ENCODE measurements around the gene HSPA4.
A peak's percentile ranks its signal among the peaks of the same experiment; 100 is the strongest.
"Not testable (repeated sequence)": the region's sequence is repeated elsewhere in the genome, so short reads cannot be mapped to it uniquely, and the experiment has no call there.

Gene HSPA4

GRCh38 chr5:133051061-133051541 is 712 bp upstream of the HSPA4 start:
- DNase-seq = no peak

GRCh38 chr5:133052317-133053175 is 733 bp downstream of the HSPA4 start:
- DNase-seq = peak; percentile 82

GRCh38 chr5:133053448-133053847 is 1.6 kb downstream of the HSPA4 start:
- no peak for DNase-seq

DNA sequence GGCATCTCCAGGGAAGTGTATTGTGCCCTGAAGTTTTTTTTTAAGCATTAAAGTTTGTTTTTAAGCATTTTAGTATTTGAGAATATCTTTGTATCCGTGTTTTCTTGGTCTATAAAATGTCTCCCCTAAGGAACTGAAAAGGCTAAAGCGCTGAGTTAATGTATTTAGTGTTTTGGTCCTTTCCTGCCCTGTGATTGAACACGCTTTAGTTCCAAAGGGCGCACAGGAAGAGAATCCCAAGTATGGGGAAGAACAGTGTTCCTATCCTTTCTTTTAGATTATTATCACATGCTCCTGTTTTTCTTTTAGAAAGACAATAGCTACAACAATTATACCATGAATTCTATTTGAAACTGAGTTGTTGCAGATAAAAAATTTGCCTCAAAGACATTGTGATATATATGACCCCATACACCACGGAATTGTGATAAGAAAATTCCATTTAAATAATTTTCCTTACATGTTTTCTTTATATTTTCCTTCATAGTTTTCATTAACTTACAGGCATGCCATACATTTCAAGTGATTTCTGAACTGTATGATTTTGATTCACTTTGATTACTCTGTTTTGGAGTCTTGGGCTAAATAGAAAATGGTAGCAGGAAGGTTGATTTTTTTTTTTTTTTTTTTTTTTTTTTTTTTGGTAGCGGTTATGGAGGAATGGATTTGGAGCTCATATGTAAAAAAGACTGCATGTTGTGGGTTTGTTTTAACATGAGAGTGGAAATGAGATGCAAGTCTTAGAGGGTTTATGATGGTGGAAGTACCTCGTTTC is 3.1 kb downstream of the HSPA4 start:
- no peak for DNase-seq

GRCh38 chr5:133056891-133057290 is 5.1 kb downstream of the HSPA4 start:
- no peak for DNase-seq

DNA sequence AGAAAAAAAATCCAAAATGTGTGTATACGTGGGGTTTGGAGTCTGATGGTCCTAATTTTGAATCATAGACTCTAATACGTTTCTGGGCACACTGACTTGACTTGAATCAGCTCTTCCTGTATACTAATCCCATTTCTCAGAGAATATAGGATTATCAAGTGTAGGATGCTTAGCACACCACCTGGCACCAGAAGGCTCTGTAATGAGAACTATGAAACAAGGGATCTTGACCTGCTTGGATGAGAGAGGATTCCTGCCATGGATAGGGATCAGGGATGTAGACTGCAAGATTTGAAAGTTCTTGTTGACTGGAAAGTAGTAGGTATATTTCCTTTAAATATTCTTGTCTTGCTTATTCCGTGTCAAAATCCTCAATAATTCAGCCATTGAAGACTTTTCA is 7.8 kb downstream of the HSPA4 start:
- DNase-seq = no peak

DNA sequence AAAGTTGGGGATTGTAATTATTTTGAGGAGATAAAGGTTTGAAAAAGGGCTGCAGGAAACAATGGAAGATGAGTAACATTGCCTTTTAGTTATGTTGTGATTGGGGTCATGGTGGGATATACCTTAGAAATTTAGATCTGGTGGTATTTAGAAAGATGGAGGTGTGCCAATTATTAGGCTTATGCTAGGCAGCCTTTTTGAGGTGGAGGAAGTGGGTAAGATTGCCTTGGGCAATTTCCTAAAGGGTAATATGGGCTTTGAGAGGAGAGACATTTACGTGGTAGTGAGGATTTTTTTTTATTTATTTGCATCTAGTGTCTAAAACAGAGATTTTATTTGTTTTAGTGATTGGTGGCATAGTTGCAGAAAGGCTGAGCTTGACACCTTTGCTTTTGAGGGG is 10.5 kb downstream of the HSPA4 start:
- no peak for DNase-seq

- peak; percentile 70 for DNase-seq
These were observed 12.2 kb downstream of the HSPA4 start for GRCh38 chr5:133063965-133064364.

GRCh38 chr5:133065471-133065870 is 13.7 kb downstream of the HSPA4 start:
- DNase-seq = no peak

DNA sequence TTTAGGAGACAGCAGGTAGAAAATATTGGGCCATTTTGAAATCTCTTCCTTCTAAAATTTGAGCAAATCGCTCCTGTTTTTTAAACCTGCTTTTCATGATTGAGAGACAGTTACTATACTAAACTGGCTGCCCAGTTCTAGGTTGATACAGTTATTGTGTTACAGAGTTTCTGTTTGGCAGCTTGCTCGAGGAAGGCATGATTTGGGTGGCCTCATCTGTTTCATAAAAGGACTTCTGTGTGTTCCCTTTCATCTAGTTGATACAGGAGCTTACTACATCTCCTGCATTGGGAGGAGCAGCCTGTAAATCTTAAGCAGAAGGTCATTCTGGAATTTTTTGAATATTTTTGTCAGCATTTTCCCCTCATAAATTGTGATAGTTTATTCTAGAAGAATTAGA is 14.2 kb downstream of the HSPA4 start:
- DNase-seq = no peak

DNA sequence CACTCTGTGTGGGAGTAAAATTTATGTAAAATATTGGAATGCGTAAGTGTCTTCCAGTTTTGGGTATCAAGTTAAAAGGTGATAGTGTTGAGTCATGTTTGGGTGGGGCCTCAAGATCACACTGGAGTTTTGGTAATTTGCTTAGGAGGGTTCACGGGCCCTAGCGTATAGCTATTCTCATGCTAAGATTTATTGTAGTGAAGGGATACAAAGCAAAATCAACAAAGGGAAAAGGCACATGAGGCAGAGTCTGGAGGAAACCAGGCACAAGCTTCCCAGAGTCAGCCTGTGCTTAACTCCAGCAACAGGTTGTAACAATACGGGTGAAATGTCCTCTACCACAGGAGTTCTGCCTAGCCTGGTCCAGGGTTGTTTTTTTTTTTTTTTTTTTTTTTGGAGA is 20.2 kb downstream of the HSPA4 start:
- no peak for DNase-seq

- DNase-seq = no peak
These were observed 24.0 kb downstream of the HSPA4 start for GRCh38 chr5:133075572-133076536.

DNA sequence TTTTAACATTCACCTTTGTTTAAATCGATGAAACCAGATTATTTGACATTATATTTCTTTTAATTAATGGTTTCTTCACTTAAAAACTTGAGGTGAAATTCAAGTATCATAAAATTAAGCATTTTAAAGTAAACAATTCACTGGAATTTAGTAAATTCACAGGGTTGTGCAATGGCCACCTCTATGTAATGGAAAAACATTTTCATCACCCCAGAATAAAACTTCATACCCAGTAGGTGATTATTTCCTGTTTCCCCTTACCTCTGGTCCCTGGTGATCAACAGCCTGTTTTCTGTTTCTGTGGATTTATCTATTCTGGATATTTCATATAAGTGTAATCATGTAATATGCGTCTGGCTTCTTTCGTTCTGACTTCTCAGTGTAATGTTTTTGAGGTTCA is 27.2 kb downstream of the HSPA4 start:
- no peak for DNase-seq

DNA sequence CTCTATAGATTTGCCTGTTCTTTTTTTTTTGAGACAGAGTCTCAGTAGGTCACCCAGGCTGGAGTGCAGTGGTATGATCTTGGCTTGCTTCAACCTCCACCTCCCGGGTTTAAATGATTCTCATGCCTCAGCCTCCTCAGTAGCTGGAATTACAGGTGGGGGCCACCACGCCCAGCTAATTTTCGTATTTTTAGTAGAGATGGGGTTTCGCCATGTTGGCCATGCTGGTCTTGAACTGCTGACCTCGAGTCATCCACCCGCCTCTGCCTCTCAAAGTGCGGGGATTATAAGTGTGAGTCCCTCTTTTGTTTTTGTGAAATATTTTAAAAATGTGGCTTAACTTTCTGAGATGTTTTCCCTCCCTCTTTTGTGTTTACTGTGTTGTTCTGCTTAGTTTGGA is 29.2 kb downstream of the HSPA4 start:
- DNase-seq = no peak

DNA sequence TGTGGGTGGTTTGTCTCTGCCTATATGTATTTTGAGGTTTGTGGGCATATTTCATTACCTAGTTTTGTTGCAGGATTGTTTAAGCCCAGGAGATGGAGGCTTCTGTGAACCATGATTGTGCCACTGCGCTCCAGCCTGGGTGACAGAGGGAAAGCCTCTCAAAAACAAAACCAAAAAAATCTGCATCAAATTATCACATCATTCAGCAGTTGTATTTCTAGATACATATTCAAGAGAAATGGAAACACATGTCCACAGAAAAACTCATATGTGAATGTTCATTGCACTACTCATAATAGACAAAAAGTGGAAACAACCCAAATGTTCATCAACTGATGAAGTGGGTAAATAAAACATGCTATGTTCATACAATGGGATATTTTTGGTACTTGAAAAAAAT is 29.9 kb downstream of the HSPA4 start:
- no peak for DNase-seq

DNA sequence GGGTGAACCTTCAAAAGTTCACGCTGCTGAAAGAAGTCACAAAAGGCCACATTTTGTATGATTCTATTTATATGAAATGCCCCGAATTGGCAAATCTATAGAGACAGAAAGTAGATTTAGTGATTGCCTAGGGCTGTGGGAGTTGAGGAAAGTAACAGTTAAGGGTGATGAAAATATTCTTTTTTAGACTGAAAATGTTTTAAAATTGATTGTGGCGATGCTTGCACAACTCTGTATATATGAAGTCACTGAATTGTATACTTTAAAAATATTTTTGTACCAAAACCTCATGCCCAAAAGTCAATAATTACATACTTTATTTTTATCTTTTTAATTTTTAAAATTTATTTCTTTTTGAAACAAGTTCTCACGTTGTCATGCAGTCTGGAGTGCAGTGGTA is 30.3 kb downstream of the HSPA4 start:
- DNase-seq = no peak

- DNase-seq = no peak
These were observed 32.1 kb downstream of the HSPA4 start for GRCh38 chr5:133083901-133084300.

- not testable (repeated sequence) for DNase-seq
These were observed 33.4 kb downstream of the HSPA4 start for GRCh38 chr5:133085171-133085570.

DNA sequence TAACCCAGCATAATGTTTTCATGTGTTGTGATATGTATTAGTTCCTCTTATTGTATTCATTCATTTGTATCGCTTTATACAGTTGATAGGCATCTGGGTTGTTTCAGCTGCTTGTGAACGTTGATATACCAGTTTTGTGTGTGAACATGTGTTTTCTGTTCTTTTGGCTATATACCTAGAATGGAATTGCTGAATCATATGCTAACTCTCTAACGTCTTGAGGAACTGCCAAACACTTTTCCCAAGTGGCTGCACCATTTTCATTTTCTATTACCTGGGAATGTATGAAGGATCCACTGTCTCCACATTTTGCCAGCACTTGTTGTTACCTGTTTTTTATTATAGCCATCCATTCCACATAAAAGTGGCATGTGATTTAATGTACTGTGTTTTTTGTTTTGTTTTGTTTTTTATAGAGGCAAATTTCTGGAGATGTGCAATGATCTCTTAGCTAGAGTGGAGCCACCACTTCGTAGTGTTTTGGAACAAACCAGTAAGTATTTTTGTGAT is 34.6 kb downstream of the HSPA4 start:
- DNase-seq = no peak

DNA sequence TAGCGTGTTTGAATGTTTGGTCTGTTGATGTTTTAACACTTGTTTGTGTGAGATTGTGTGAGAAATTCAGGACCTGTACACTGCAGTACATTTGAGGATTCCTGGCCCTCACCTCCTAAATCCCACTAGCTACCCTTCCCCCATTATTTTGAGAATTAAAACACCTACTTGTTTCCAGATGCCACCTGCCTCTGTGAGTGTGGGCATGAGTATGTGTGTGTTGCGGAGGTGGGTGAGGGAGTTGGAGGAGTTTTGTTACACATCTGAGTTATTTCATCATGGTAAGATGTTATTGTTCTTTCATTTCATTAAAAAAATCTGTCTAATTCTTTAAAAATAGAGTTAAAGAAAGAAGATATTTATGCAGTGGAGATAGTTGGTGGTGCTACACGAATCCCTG is 36.3 kb downstream of the HSPA4 start:
- DNase-seq = no peak

GRCh38 chr5:133091034-133091433 is 39.2 kb downstream of the HSPA4 start:
- no peak for DNase-seq

- DNase-seq = no peak
These were observed 54.5 kb downstream of the HSPA4 start for GRCh38 chr5:133106343-133106742.
